SK-N-MC (cell line): ENCODE measurements around the gene TCERG1L.

Source experiments
- DNase-seq: peaks from one replicate; pipeline ENCODE4 v3.0.0-alpha.2; 2011; ENCODE audit warnings: low read depth, low spot score
- H3K27ac ChIP-seq: fragments of 200-600 bp; sonication (generic); 2 replicates; pipeline ENCODE4 v1.5.1; 2016; ENCODE audit warnings: mixed run types
- H3K36me3 ChIP-seq: fragments of 200-600 bp; sonication (generic); 2 replicates; pipeline ENCODE4 v1.6.1; 2017; ENCODE audit warnings: antibody characterized with exemption, low read length, mixed read lengths; ENCODE audit not compliant: insufficient read depth
- H3K4me3 ChIP-seq: fragments of 200-600 bp; sonication (generic); 2 replicates; pipeline ENCODE4 v1.5.1; 2016
- H3K9ac ChIP-seq: fragments of 200-600 bp; sonication (generic); 2 replicates; pipeline ENCODE4 v1.8.0; 2017; ENCODE audit warnings: mixed run types, mixed read lengths; ENCODE audit not compliant: insufficient read length
- H3K9me3 ChIP-seq: fragments of 200-600 bp; sonication (generic); 2 replicates; pipeline ENCODE4 v1.6.1; 2017; ENCODE audit warnings: low read depth, mild to moderate bottlenecking, antibody characterized with exemption, low read length, moderate library complexity, mixed read lengths
- EZH2 ChIP-seq: fragments of 200-600 bp; sonication (generic); IDR thresholded peaks from one replicate; pipeline ENCODE4 v1.6.1; 2017; ENCODE audit warnings: antibody characterized with exemption
- FOXP2 ChIP-seq: optimal IDR thresholded peaks from 2 replicates; pipeline ENCODE3; 2011; ENCODE audit warnings: mild to moderate bottlenecking, moderate library complexity; ENCODE audit not compliant: insufficient read depth; ENCODE audit errors: extremely low read length, control extremely low read depth
- POLR2AphosphoS5 ChIP-seq: IDR thresholded peaks from 2 replicates; pipeline ENCODE4 v1.6.1; 2012; ENCODE audit warnings: mild to moderate bottlenecking, low read depth, low read length, borderline replicate concordance

Gene TCERG1L

DNA sequence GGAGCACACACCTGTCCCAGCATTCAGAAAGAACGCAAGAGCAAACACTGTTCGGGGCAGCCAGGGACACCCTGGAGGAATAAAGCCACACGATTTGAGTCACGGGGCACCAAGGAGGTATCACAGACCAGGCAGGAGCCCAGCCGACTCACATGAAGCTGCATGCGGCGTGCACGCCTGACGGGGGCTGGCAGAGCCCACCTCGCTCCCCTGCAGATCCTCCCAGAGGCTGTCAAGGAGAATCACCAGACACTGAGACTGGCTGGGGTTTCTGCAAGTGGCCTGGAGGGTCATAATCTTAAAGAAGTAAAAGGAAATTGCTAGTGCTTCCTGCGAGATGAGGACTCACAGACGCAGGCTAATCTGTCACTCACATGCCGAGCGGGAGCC, 61.6 kb downstream of the TCERG1L start:
- Histone ChIP-seq H3K4me3 (no peak overlapping the region), H3K36me3 (no peaks in the 10 kb centered on the region), H3K27ac (no peak overlapping the region), H3K9me3 (no peaks in the 10 kb centered on the region), H3K9ac (no peak overlapping the region)
- DNase-seq = no peak
- TF ChIP-seq FOXP2 (no peak), EZH2 (no peak), POLR2AphosphoS5 (no peak)

DNA sequence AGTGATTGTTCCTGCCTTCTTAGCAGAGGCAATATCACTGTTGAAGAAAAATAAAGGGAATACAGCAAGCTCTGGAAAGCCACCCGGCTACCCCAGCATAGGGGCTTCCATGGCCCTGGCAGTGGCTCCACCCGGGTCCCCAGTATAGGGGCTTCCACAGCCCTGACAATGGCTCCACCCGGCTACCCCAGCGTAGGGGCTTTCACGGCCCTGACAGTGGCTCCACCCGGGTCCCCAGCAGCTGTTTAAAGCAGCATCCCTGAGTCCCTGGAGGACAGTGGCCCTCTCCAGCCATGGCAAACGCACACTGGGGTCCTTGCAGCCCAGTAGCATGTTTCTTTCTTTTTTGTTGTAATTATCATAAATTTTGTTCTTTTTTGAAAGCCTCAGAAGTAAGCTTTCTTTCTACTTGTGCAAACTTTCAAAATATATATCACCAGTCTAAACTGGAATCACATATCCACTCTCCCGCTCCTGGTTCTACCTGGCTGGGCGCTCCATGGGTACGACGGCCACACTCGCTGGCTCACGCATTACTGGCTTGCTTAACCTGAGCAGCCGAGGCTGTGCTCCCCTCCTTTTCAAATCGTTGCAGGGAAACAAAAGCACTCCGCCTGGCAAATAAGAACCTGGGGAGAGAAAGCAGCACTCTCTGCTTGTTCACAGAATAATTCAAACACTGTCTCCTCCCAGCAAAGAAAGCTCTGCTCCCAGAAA, 62.1 kb downstream of the TCERG1L start:
- H3K27ac ChIP-seq = no peak overlapping the region
- TF ChIP-seq FOXP2 (no peak), EZH2 (no peak), POLR2AphosphoS5 (no peak)
- no peaks in the 10 kb centered on the region for H3K36me3 ChIP-seq
- no peak for DNase-seq
- H3K4me3 ChIP-seq = no peak overlapping the region
- no peak overlapping the region for H3K9ac ChIP-seq
- H3K9me3 ChIP-seq = no peaks in the 10 kb centered on the region

DNA sequence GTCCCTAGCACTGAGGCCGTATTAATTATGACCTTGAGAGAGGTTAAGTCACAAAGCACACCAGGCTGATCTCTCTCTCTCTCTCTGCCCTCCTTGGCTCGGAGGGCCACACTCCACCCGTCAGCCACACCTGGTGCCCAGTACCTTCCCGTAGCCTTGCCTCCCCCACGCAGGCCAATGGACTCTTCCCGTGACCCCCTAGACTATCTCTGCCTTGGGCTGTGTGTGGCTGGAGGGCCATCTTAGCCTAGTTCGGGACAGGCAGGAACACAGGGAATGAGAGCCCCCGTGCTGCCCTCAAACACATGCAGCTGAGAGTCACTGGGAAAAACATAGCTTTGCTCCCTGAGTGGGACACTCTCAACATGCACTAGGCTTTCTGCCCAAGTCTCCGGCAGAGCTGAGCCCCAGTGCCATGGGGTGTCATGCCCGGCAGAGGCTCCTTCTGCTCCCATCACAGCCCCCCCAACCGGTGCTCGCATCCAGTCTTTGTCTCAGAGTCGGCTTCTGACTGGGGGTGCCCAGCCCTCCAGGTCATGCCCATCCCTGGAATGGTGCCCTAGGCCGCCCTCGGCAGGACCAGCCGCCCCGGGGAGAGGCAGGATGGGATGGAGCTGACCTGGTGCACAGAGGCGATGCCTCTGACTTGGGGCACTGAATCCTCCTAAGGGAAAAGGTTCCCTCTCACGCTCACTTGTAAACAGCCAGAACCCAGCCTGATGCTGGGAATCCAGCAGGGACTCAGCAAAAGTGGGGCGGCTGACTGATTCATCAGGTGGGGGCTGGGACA, 63.0 kb downstream of the TCERG1L start:
- H3K4me3 ChIP-seq = no peak overlapping the region
- no peaks in the 10 kb centered on the region for H3K36me3 ChIP-seq
- no peak overlapping the region for H3K27ac ChIP-seq
- no peak overlapping the region for H3K9ac ChIP-seq
- DNase-seq = no peak
- H3K9me3 ChIP-seq = no peaks in the 10 kb centered on the region
- TF ChIP-seq POLR2AphosphoS5 = no peak
- no peak for TF ChIP-seq FOXP2
- TF ChIP-seq EZH2 = no peak

DNA sequence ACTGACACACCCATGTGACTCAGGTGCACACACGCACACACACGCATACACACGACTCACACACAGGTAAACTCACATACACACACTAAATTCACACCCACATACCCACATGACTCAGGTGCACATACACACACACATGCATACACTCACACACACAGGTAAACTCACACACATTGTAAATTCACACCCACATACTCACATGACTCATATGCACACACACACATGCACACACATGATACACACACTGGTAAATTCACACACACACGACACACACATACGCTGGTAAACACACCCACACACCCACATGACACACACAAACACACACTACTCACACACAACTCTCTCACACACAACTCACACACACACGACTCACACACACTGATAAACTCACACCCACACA, 63.6 kb downstream of the TCERG1L start:
- no peak overlapping the region for H3K27ac ChIP-seq
- no peak for DNase-seq
- no peak overlapping the region for H3K4me3 ChIP-seq
- no peak for TF ChIP-seq POLR2AphosphoS5
- TF ChIP-seq EZH2 = no peak
- no peak for TF ChIP-seq FOXP2
- no peaks in the 10 kb centered on the region for H3K9me3 ChIP-seq
- H3K36me3 ChIP-seq = no peaks in the 10 kb centered on the region
- no peak overlapping the region for H3K9ac ChIP-seq

DNA sequence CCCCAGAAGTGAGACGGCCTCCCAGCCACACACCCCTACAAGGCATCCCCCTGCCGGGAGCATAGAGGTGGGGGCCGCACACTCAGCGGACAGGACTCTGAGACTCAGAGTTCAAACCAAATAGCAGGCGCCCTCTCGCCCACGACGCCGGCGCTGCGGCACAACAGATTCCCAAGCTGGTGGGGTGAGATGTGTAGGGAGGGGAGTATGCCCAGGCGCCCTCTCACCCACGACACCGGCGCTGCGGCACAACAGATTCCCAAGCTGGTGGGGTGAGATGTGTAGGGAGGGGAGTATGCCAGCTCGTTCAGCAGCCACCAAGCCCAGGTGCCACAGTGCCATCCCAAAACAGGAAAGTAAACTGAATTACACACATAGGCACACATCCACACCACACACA, 64.7 kb downstream of the TCERG1L start:
- DNase-seq = no peak
- H3K9ac ChIP-seq = no peak overlapping the region
- no peak overlapping the region for H3K4me3 ChIP-seq
- H3K36me3 ChIP-seq = no peaks in the 10 kb centered on the region
- no peaks in the 10 kb centered on the region for H3K9me3 ChIP-seq
- TF ChIP-seq FOXP2 (no peak), EZH2 (no peak), POLR2AphosphoS5 (no peak)
- no peak overlapping the region for H3K27ac ChIP-seq

GRCh38 chr10:131246089-131246488, 65.4 kb downstream of the TCERG1L start:
- no peaks in the 10 kb centered on the region for H3K9me3 ChIP-seq
- H3K36me3 ChIP-seq = no peaks in the 10 kb centered on the region
- TF ChIP-seq FOXP2 (no peak), EZH2 (no peak), POLR2AphosphoS5 (no peak)
- no peak overlapping the region for H3K27ac ChIP-seq
- DNase-seq = no peak
- H3K4me3 ChIP-seq = no peak overlapping the region
- H3K9ac ChIP-seq = no peak overlapping the region

GRCh38 chr10:131245475-131246059, 66.0 kb downstream of the TCERG1L start:
- DNase-seq = no peak
- H3K36me3 ChIP-seq = no peaks in the 10 kb centered on the region
- H3K9ac ChIP-seq = no peak overlapping the region
- no peak overlapping the region for H3K27ac ChIP-seq
- no peak overlapping the region for H3K4me3 ChIP-seq
- TF ChIP-seq EZH2 = no peak
- no peak for TF ChIP-seq FOXP2
- no peak for TF ChIP-seq POLR2AphosphoS5
- H3K9me3 ChIP-seq = no peaks in the 10 kb centered on the region

- Histone ChIP-seq H3K9me3 (no peaks in the 10 kb centered on the region), H3K4me3 (no peak overlapping the region)
These were observed 66.7 kb downstream of the TCERG1L start for GRCh38 chr10:131244836-131245235.

More at GRCh38 chr10:131244836-131245235, 66.7 kb downstream of the TCERG1L start:
- H3K27ac ChIP-seq = no peak overlapping the region
- TF ChIP-seq POLR2AphosphoS5 = no peak
- TF ChIP-seq EZH2 = no peak
- TF ChIP-seq FOXP2 = no peak
- DNase-seq = no peak
- no peak overlapping the region for H3K9ac ChIP-seq
- H3K36me3 ChIP-seq = no peaks in the 10 kb centered on the region
